CD14-positive monocyte (primary cell): ENCODE results near the gene NFATC1. TPM values are rescaled to one million over a fixed set of nuclear protein-coding genes. Genes with fewer than 3 reads are reported as not detected.

Source experiments
- DNase-seq, 3 donors: peaks; one replicate each; pipeline ENCODE4 v3.0.0-alpha.2; 2011 to 2022
- H2AFZ ChIP-seq: 2 replicates; pipeline ENCODE4 v1.6.0; 2012; ENCODE audit warnings: mild to moderate bottlenecking, low read depth, low read length, inconsistent platforms; ENCODE audit not compliant: insufficient read depth, poor library complexity, severe bottlenecking
- H3K27ac ChIP-seq, 2 donors: 1 replicate in 1 of 2; 2 replicates in 1 of 2; pipeline ENCODE4 v1.5.1; 2012 to 2013; ENCODE audit warnings: low read length in 2 of 2, control low read depth in 1 of 2, inconsistent platforms in 1 of 2, low read depth in 1 of 2, mild to moderate bottlenecking in 1 of 2
- H3K27me3 ChIP-seq, 2 donors: one replicate each; pipeline versions ENCODE4 v1.6.0 to v1.6.1; 2011 to 2013; ENCODE audit warnings: low read length in 2 of 2; ENCODE audit not compliant: control insufficient read depth in 2 of 2, insufficient read depth in 2 of 2
- H3K36me3 ChIP-seq, 2 donors: replicated peaks in 1 of 2; 1 replicate in 1 of 2; 2 replicates in 1 of 2; pipeline versions ENCODE4 v1.5.1 to v1.6.1; 2012 to 2013; ENCODE audit warnings: low read length in 2 of 2, control low read depth in 1 of 2, inconsistent platforms in 1 of 2, mild to moderate bottlenecking in 1 of 2; ENCODE audit not compliant: insufficient read depth in 2 of 2, control insufficient read depth in 1 of 2
- H3K4me1 ChIP-seq, 2 donors: 1 replicate in 1 of 2; 2 replicates in 1 of 2; pipeline versions ENCODE4 v1.5.1 to v1.6.1; 2012 to 2013; ENCODE audit warnings: low read length in 2 of 2, control low read depth in 1 of 2, inconsistent platforms in 1 of 2, mild to moderate bottlenecking in 1 of 2, moderate library complexity in 1 of 2; ENCODE audit not compliant: insufficient read depth in 2 of 2, control insufficient read depth in 1 of 2
- H3K4me2 ChIP-seq: replicated peaks from 2 replicates; pipeline ENCODE3; 2012; ENCODE audit warnings: low read length, moderate library complexity, mild to moderate bottlenecking; ENCODE audit not compliant: poor library complexity, severe bottlenecking; ENCODE audit errors: extremely low read depth
- H3K4me3 ChIP-seq, 3 experiments: fragments of 200-600 bp in 1 of 3; sonication (generic) in 1 of 3; replicated peaks in 1 of 3; 1 replicate in 2 of 3; 2 replicates in 1 of 3; pipeline ENCODE4 v1.5.1; 2011 to 2013; ENCODE audit warnings: low read length in 3 of 3, mild to moderate bottlenecking in 3 of 3, control low read depth in 2 of 3, low read depth in 2 of 3, inconsistent platforms in 1 of 3, moderate library complexity in 1 of 3
- H3K79me2 ChIP-seq: 2 replicates; pipeline ENCODE4 v1.6.0; 2012; ENCODE audit warnings: mild to moderate bottlenecking, control low read depth, inconsistent platforms, low read length, moderate library complexity; ENCODE audit not compliant: insufficient read depth
- H3K9ac ChIP-seq: 2 replicates; pipeline ENCODE4 v1.6.0; 2017; ENCODE audit warnings: low read length, mild to moderate bottlenecking; ENCODE audit not compliant: insufficient read depth, poor library complexity, severe bottlenecking
- H3K9me3 ChIP-seq, 2 donors: replicated peaks in 1 of 2; 1 replicate in 1 of 2; 2 replicates in 1 of 2; pipeline versions ENCODE4 v1.5.1 to v1.6.1; 2012 to 2013; ENCODE audit warnings: low read length in 2 of 2, control low read depth in 1 of 2; ENCODE audit not compliant: control insufficient read depth in 1 of 2, insufficient read depth in 1 of 2
- H4K20me1 ChIP-seq: 2 replicates; pipeline ENCODE4 v1.6.0; 2012; ENCODE audit warnings: mild to moderate bottlenecking, low read length, control low read depth, moderate library complexity; ENCODE audit not compliant: insufficient read depth
- H3K27ac Mint-ChIP-seq, 7 donors: one replicate each; pipeline ENCODE4 v1.8.0; 2020; ENCODE audit warnings: mild to moderate bottlenecking in 7 of 7, mixed read lengths in 7 of 7, moderate library complexity in 6 of 7, inconsistent platforms in 2 of 7
- H3K27me3 Mint-ChIP-seq, 3 donors: one replicate each; pipeline ENCODE4 v1.8.0; 2021 to 2022; ENCODE audit warnings: low read depth in 3 of 3, mild to moderate bottlenecking in 3 of 3, mixed read lengths in 3 of 3, moderate library complexity in 3 of 3, inconsistent platforms in 1 of 3
- H3K36me3 Mint-ChIP-seq, 2 donors: one replicate each; pipeline ENCODE4 v1.8.0; 2020; ENCODE audit warnings: mixed read lengths in 2 of 2, inconsistent platforms in 1 of 2, mild to moderate bottlenecking in 1 of 2
- H3K4me1 Mint-ChIP-seq: one replicate; pipeline ENCODE4 v1.8.0; 2020; ENCODE audit warnings: mild to moderate bottlenecking, mixed read lengths
- H3K4me3 Mint-ChIP-seq, 2 donors: one replicate each; pipeline ENCODE4 v1.8.0; 2020; ENCODE audit warnings: mild to moderate bottlenecking in 2 of 2, mixed read lengths in 2 of 2, moderate library complexity in 1 of 2
- H3K9me3 Mint-ChIP-seq, 7 donors: one replicate each; pipeline ENCODE4 v1.8.0; 2020 to 2022; ENCODE audit warnings: mixed read lengths in 7 of 7, mild to moderate bottlenecking in 6 of 7, moderate library complexity in 6 of 7, inconsistent platforms in 2 of 7
- WGBS: methylation state at CpG from one replicate; pipeline ENCODE4 v1.1.5; 2013; ENCODE audit warnings: missing lambda C conversion rate; ENCODE audit not compliant: insufficient coverage; 5-methylcytosine and 5-hydroxymethylcytosine counted together
- intact Hi-C, 2 donors: fragments of 100-400 bp; cut with micrococcal nuclease; formaldehyde crosslinking; loops; one replicate each; pipeline versions ENCODE4 v1.15.0 to v1.15.1; 2023
- polyA plus RNA-seq, 3 donors: library from polyadenylated mRNA; depleted of rRNA in 1 of 3; unstranded in 2 of 3; stranded (reverse) in 1 of 3; fragments of 300-500 nt in 2 of 3; fragments of >200 nt in 1 of 3; fragmentation: Illumina TruSeq in 2 of 3; gene quantifications; 1 replicate in 2 of 3; 2 replicates in 1 of 3; pipeline ENCODE4 v1.2.3, GENCODE V29; 2012 to 2021
- TF ChIP-seq, protein P1 (sequence below): fragments of 200-600 bp; IDR thresholded peaks from one replicate; pipeline ENCODE4 v1.8.0; 2022; ENCODE audit warnings: antibody characterized with exemption, mild to moderate bottlenecking

Gene NFATC1
- polyA plus RNA-seq, 3 donors: 7.8 to 10.7 (median 8.3) TPM

GRCh38 chr18:79418642-79419041, 22.9 kb downstream of the NFATC1 start:
- Mint-ChIP-seq H3K4me1 (peaks cover 18% of the 10 kb centered on the region), H3K4me3 (no peak overlapping the region)
- H3K79me2 ChIP-seq: peaks cover 14% of the 10 kb centered on the region

GRCh38 chr18:79420033-79420745, 24.5 kb downstream of the NFATC1 start:
- Mint-ChIP-seq H3K27ac (peak overlapping the region in 2 of 7 donors; percentile 24 to 56), H3K27me3 (peaks cover 2 to 4% (median 2%) of the 10 kb centered on the region in 3 donors), H3K4me1 (peaks cover 18% of the 10 kb centered on the region), H3K4me3 (no peak overlapping the region), H3K36me3 (peaks cover 34 to 54% of the 10 kb centered on the region in 2 donors), H3K9me3 (peaks cover 0 to 4% (median 0%) of the 10 kb centered on the region in 7 donors)
- no peak overlapping the region for H3K27ac ChIP-seq
- TF ChIP-seq, protein P1, sequence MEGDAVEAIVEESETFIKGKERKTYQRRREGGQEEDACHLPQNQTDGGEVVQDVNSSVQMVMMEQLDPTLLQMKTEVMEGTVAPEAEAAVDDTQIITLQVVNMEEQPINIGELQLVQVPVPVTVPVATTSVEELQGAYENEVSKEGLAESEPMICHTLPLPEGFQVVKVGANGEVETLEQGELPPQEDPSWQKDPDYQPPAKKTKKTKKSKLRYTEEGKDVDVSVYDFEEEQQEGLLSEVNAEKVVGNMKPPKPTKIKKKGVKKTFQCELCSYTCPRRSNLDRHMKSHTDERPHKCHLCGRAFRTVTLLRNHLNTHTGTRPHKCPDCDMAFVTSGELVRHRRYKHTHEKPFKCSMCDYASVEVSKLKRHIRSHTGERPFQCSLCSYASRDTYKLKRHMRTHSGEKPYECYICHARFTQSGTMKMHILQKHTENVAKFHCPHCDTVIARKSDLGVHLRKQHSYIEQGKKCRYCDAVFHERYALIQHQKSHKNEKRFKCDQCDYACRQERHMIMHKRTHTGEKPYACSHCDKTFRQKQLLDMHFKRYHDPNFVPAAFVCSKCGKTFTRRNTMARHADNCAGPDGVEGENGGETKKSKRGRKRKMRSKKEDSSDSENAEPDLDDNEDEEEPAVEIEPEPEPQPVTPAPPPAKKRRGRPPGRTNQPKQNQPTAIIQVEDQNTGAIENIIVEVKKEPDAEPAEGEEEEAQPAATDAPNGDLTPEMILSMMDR: no peak
- H3K9ac ChIP-seq: no peak overlapping the region
- H3K79me2 ChIP-seq: peaks cover 14% of the 10 kb centered on the region
- peaks cover 13 to 19% of the 10 kb centered on the region in 2 donors for H3K36me3 ChIP-seq
- no peaks in the 10 kb centered on the region for H3K9me3 ChIP-seq
- no peaks in the 10 kb centered on the region for H3K27me3 ChIP-seq
- H4K20me1 ChIP-seq: peaks cover 75% of the 10 kb centered on the region
- 95% methylated on average over 38 of the region's 48 CpGs for WGBS
- H3K4me2 ChIP-seq: no peak overlapping the region
- H3K4me1 ChIP-seq: peaks cover 9 to 17% of the 10 kb centered on the region in 2 donors
- no peak overlapping the region for H2AFZ ChIP-seq
- no peak overlapping the region for H3K4me3 ChIP-seq
- intact Hi-C loops: loop anchor here (5.0 kb wide), 2 partner anchors 33 to 38 kb away; no protein-coding TSS in a partner anchor
- no peak for DNase-seq

More at GRCh38 chr18:79418642-79419041, 22.9 kb downstream of the NFATC1 start:
- Histone ChIP-seq H3K4me2 (no peak overlapping the region), H3K27ac (no peak overlapping the region), H3K36me3 (peaks cover 20 to 33% of the 10 kb centered on the region in 2 donors), H3K4me1 (peaks cover 9 to 17% of the 10 kb centered on the region in 2 donors), H3K9ac (no peak overlapping the region), H2AFZ (no peak overlapping the region), H3K9me3 (no peaks in the 10 kb centered on the region), H3K27me3 (no peaks in the 10 kb centered on the region), H3K4me3 (no peak overlapping the region), H4K20me1 (peaks cover 87% of the 10 kb centered on the region)
- Mint-ChIP-seq H3K36me3 (peaks cover 40 to 61% of the 10 kb centered on the region in 2 donors), H3K27ac (peak overlapping the region in 1 of 7 donors; percentile 37), H3K27me3 (peaks cover 0 to 4% (median 2%) of the 10 kb centered on the region in 3 donors), H3K9me3 (peaks cover 0 to 4% (median 0%) of the 10 kb centered on the region in 7 donors)
- intact Hi-C loops: loop anchor here in 1 of 2 donors (10.0 kb wide), 1 partner anchor 354 kb away; the partner anchor contains the start of gene ATP9B
- WGBS: 98% methylated on average over 6 of the region's 11 CpGs
- TF ChIP-seq, protein P1: no peak
- DNase-seq: no peak
